Right kidney (tissue), 1 donor: ENCODE measurements around the gene ACER3.
A peak's percentile ranks its signal among the peaks of the same experiment; 100 is the strongest.
"Not testable (repeated sequence)": the region's sequence is repeated elsewhere in the genome, so short reads cannot be mapped to it uniquely, and the experiment has no call there.

Experiments
- DNase-seq: peaks from one replicate; pipeline ENCODE4 v3.0.0-alpha.2; 2016

The ACER3 gene

DNA sequence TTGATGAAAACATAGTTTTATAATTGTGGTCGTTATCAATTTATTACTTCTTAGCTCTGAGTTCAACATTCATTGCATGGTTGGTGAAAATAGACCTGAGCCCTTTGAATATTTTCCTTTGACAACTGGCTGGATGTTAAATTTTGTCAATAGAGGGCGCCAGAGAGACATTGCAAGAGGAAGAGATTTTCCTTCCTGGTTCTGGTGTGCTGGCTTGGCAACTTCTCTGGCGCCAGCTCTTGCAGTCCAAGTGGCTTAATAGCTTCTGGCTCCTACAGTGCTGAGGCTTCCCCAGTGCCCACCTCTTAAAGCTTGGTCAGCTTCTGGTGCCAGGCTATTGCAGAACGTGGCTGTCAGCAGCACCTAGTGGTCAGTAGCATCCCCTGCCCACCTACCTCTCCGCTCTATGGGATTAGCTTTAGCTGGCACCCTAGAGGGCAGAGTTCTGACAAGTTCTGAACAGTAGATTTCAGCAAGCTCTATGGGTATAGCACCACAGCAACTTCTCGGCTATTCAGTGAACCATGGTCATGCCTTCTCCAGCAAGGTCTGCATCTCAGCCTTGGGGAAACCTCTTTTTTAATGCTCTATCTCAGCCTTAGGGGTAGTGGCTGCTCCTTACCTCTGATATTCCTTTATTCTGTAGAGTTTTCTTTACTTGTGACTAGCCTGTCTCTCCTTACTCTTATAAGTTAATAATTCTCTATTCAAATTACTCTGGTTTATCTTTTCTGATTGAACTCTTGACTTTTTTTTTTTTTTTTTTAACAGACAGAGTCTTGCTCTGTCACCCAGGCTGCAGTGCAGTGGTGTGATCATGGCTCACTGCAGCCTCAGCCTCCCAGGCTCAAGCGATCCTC, 59.4 kb downstream of the ACER3 start:
- DNase-seq, result peak; percentile 51

DNA sequence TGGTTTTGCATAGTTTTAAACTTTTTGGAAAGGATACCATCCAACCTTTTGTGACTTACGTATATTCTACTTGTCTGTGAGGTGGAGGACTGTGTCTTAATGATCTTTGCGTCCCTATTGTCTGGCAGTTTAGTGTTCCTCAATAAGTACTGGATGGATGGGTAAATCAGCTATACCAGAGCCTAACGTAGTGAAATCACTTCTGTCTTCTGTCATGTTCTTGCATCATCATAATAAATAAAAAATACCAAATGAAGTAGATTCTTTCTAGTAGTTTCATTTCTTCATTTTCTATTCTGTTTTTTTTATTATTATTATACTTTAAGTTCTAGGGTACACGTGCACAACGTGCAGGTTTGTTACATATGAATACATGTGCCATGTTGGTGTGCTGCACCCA, 66.4 kb downstream of the ACER3 start:
- no peak for DNase-seq

DNA sequence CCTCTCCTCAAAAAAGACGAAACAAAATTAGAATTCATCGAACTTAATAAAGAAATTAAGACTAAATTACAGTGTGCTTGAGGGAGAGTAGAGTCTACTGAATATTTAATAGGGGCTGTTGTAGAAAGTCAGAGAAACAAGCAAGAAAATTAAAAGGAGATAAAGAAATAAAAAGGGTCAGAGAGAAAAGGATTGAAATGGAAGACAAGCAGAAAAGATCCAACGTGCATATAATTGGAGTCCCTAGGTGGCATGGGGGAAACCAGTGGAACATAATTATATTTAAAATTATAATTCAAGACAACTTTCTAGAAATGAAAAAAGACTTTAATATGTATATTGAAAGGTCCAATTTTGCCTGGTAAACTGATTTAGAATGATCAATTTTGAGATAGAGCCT, 74.3 kb downstream of the ACER3 start:
- no peak for DNase-seq

DNA sequence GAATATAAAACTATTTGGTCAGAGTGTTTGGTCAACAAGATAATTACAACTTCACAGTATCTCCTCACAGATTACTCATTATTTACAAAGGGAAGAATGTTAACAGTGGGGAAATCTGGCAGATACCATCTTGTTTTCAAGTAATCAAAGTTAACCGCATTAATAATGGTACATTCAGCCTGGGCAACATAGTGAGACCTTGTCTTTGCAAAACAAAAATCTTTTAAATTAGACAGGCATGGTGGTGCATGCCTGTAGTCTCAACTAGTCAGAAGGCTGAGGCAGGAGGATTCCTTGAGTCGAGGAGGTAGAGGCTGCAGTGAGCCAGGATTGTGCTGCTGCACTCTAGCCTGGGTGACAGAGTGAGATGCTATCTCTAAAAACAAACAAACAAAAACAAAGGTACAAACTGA, 78.5 kb downstream of the ACER3 start:
- DNase-seq, result no peak

DNA sequence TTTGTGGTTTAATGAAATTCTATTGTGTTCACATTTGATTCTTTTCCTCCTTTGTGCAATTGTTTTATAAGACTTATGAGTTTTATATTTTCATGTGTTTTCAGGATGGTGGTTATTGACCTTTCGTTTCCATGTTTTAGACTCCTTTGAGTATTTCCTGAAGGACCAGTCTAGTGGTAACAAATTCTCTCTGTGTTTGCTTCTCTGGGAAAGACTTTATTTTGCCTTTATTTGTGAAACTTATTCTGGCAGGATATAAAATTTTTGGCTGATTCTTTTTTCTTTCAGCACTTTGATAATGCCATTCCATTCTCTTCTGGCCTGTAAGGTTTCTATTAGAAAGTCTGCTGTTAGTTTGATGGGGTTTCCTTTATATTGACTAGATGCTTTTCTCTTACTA, 83.5 kb downstream of the ACER3 start:
- DNase-seq, result no peak

DNA sequence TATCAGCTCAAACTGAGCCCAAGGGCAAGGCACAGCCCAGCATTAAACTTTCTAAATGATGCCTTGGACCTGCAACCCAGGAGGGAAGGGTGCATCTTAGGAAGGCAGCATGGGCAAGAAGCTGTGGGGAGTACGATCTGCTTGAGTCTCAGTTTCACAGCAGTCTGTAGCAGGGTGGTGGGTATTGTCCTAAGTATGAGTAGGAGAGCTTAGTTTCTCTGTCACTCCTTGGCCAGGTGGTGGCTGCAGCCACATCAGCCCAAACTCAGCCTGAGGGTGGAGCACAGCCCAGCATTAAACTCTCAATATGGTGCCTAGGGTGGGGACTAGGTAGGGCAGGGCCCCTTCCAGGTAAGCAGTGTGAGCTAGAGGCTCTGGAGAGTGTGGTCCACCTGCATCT, 85.5 kb downstream of the ACER3 start:
- DNase-seq, result no peak

DNA sequence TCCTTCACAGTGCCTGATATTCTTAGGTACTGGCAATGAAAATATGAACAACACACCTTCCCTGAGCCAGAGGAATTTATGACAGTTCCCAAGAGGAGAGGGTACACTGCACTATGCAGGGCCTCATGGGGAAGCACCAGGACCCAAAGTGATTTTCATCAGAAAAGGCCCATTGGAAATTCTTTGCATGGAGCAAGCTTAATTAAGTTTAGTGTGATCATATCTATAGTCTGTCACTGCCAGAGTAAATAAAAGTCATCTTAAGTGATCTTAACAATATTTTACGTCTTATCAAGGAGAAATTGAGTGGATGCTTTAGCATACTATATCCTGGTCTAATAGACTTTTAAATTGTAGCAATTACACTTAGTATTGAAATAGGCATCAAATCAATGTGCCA, 86.5 kb downstream of the ACER3 start:
- DNase-seq, result no peak

DNA sequence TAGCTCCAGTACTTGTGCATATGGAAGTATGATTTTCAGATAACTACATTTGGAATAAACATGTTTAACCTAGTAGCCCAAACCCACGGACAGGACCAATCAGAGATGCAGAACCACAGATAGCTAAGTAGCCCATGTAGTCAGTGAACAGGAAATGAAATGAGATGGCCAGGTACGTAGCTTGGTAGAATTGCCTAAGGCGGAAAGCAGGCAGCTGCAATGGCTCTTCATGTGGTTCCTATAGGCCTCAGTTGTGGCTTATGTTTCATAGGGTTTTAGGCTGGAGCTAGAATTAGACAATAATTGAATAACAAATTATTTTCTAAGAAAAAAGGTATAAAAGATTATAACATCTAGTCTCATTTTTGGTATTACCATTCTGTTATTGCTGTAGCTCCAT, 87.1 kb downstream of the ACER3 start:
- DNase-seq, result no peak

DNA sequence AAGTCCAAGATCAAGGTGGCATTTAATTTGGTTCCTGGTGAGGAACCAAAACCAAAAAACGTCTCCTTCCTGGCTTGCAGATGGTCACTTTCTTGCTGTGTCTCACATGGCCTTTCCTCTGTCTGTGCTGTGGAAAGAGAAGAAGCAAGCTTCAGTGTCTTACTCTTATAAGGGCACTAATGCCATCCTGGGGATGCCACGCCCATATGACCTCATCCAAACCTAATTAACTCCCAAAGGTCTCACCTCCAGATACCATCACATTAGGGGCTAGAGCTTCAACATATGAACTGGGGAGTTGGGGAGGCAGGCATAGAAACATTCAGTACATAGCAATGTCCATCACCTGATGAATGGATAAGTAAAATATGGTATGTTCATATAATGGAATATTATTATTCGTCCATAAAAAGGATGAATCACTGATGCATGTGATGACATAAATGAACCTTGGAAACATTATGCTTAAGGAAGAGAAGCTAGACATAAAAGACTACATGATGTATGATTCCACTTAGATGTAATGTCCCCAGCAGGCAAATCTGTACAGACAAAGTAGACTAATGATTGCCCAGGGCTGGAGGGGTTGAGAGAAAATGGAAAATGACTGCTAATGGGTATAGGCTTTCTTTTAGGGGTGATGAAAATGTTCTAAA, 94.9 kb downstream of the ACER3 start:
- no peak for DNase-seq

DNA sequence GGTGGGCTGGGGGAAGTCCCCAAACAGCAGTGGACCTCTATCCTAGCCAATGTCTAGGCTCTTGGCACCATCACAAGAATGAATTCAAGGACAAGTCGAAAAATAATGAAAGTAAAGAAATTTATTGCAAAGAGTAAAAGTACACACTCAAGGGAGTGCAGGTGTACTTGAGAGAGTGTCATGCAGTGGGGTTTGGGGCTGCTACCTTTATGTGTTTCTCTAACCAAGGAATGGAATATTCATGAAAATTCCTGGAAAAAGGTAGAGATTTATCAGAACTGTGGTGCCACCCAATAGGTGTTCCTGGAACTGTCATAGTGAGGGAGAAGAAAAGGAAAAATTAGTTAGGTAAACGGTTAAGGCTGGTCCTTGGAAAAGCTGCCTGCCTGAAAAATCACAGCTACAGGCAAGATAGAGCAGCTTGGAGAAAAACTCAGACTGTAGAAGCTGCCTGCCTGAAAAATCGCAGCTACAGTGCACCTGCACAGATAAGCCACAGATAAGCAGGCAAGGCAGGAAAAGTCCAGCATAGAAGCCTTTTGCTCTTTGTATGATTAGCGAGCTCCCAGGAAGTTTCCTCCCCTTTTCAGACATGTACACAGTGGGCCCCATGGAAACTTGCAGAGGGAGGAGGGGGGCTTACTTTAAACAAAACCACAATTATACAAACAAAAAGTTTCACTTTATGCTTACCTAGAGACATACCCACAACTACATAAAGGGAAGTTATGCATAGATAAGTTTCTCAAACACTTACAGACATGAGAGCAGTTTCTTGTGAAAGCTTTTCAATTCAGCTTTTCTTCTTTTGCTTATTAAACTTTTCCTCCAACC, 102.1 kb downstream of the ACER3 start:
- DNase-seq, result no peak

DNA sequence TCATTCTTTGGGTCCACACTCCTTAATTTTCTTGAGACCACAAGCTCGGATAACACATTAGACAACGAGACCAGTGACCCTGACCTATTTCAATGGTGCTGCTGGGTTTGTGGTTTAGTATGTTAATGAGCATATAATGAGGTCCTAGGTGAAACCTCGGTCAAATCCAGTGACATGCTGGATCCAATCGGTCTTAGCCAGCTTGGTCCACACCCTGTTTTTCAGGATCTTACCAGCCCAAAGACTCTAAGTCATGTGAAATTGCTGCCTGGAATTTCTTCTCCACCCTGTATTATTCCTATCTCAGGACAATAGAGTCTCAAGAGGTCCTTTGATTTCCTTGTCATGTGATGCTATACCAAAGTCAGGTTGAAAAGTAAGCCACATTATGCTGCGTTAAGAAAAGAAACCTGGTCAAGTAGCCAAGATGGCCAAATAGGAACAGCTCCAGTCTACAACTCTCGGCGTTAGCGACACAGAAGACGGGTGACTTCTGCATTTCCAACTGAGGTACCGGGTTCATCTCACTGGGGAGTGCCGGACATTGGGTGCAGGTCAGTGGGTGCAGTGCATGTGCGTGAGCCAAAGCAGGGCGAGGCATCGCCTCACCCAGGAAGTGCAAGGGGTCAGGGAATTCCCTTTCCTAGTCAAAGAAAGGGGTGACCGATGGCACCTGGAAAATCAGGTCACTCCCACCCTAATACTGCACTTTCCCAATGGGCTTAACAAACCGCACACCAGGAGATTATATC, 102.9 kb downstream of the ACER3 start:
- not testable (repeated sequence) for DNase-seq

DNA sequence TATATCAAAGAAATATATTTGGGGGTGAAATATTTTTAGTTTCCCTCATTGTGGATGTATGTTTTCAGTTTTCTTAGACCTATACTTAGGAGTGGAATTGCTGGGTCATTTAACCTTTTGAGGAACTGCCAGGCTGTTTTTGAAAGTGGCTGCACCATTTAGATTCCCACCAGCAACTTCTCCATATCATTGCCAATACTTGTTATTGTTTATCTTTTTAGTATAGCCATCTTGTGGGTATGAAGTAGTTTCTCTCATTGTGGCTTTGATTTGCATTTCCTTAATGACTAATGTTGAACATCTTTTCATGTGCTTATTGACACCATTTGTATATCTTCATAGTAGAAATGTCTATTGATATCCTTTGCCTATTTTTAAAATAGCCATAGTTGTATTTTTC, 111.3 kb downstream of the ACER3 start:
- no peak for DNase-seq

DNA sequence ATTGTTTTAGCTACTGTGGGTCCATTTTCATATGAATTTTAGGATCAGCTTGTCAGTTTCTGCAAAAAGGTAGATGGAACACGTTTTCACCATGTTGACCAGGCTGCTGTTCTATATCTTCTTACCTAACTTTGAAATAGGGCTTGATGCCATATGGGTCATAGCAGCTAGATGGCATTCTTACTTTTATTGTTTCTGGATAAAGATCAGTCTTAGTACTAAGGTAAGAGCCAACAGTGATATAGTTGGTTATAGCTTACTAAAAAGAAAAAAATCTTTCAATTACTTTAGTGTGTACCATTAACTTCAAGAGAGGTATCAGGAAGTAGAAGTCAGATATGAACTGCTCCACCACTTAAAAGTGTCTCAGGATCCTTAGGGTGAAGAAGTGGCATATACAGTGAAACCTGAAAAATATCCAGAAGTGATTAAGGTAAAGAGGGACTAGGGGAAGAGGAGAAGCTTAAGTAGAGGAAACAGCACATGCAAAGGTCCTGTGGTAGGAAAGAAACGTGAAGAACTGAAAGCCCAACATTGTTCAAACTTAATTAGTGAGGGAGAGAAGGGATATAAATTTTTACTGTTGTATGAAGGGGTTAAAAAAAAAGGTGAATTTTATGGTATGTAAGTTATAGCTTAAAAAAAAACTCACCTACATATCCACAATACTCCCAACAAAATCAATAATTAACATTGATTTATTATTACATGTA, 113.6 kb downstream of the ACER3 start:
- DNase-seq, result no peak

DNA sequence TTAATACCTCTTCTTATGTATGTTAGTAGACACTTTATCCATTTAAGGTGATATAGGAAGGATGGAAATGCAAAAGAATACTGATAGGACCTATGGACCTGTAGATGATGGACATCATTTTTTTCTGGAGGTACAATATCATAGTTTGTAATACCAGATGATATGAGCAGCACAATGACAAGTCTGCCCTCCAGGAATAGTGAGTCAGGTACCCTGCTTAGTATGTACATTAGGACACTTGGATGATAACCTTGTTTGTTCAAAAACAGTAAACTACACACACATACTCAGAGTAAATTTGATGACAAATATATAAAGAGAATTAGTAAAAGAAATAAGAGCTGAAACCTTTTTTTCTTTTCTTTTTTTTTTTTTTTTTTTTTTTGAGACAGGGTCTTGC, 114.8 kb downstream of the ACER3 start:
- no peak for DNase-seq

DNA sequence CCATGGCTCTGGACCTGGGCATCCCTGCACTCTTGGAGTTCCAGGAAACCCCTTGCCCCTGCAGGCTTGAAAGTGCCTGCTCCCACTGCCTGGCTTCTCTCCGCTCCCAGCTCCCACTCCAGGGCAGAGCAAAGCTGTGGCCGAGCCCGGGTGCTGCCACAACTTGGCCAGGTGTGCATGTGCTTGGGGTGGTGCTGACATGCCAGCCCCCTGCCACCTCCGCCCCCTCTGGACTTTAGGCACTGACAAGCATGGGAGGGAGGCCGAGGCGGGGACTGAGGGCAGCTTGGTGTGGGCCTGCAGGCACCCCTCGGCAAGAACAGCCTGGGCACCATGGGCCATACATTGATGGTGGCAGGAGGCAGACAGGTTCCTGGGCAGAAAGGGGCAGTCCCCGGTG, 117.1 kb downstream of the ACER3 start:
- no peak for DNase-seq

DNA sequence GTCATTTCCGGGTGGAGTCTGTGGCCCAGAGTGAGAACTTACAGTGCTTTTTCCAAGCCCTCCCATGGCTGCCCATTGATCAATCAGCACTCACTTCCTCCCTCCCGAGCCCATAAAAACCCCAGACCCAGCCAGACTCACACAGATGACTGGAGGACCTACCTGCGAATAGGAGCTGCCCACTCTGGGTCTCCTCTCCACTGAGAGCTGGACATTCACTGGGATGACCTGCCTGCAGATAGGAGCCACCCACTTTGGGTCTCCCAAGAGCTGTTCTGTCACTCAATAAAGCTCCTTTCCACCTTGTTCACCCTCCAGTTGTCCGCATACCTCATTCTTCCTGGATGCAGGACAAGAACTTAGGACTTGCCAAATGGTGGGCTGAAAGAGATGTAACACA, 117.5 kb downstream of the ACER3 start:
- DNase-seq, result no peak

DNA sequence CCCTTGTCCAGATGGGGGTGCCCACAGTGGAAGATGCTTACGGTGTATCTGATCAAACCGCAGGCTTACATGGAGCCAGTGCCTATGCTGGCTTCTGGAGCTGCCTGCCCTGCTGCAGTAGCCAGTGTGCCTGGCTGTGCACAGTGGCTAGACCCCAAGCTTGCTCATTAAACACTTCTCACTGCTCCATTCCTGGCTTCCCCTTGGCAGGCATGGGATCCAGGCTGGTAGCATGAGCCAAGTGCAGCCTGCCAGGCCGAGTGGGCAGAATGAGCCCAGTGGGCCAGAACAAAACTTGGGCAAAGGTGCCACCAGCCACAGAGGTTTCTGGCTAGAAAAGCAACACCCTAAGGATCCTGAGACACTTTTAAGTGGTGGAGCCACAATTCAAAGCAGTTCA, 118.1 kb downstream of the ACER3 start:
- DNase-seq, result no peak

DNA sequence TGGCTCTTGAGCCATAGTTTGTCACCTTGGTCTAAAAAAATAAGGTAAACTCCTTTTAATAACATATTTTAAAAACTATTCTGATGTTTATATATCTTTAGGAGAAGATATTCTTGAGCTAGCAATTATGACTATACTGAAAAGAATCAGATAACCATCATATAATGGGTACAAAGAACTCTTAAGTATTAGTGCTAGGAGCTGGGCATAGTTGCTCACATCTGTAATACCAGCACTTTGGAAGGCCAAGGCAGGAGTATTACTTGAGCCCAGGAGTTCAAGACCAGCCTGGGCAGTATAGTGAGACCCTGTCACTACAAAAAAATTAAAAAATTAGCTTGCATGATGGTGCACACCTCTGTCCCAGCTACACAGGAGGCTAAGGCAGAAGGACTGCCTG, 119.5 kb downstream of the ACER3 start:
- DNase-seq, result no peak

DNA sequence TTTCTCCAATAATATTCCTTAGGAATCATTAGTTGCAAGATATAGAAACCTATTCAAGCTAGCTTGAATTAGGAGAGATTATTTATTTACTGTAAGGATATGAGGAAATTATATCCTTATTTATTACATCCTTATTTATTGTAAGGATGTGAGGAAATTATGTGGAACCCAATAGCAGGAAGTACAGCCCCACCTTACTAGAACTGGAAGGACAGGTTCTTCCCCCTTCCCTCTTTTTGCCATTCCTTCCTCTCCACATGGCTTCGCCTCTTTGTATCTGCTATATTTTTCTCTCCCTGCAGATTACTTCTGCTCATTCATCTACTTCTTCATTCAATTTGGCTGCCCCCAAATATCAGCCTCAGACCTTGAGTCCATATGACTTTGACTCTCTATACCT, 124.0 kb downstream of the ACER3 start:
- DNase-seq, result no peak

DNA sequence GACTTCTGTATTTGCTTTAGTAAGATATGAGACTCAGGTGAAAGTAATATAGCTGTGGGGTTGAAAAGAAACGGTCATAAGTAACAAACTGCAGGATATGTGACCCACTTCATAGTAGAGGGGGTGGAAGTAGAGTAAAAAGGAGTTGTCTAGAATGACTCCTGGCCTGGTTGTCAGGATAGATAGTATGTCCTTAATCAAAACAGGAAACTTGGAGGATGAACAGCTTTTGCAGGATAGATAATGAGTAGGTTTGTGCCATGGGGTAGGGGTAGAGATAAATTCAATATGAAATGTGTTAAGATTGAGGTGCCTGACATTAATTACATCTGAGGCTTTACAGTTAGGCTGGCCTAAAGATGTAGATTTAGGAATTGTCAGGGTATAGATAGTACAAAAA, 126.5 kb downstream of the ACER3 start:
- DNase-seq, result no peak

DNA sequence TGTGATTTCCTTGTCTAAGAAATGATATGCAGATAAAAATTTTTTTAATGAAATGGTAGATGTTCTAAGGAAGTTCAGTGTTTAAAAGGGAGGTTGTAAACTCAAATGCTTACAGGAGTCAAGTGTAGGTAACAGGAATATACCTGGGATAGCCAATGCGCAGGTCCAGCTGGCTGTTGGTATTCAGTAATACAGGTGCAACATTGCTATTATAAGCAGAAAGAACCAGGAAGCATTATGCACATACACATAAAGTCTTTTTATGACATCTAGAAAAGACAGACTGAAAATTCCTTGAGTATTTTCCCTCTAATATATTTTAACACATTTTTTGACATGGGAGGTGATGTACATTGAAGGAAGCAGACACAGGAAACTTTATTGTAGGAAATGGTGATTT, 129.9 kb downstream of the ACER3 start:
- no peak for DNase-seq

DNA sequence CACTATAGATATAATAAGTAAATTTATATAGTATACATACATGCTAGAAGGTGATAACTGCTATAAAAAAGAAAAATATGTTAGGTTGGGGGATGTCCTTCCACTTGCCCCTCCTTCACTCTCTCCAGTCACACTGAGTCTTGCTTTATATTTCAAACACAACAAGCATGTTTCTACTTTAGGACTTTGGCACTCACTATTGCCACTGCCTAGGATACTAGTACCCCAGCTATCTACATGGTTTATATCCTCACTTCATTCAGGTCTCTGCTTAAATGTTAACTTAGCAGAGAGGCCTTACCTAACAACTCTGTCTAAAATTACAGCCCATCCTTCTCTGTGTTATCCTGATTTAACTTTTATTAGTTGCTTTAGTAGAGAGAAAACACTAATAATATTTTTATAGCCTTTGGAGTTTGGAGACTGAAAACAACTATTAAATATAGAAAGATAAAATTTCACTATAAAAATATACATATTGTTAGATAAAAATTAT, 134.4 kb downstream of the ACER3 start:
- no peak for DNase-seq
